WERI-Rb-1 (cell line): ENCODE data around the gene IMPDH2.

ENCODE experiments used
- DNase-seq: peaks from one replicate; pipeline ENCODE4 v3.0.0-alpha.2; 2020
- H3K27ac ChIP-seq: fragments of 250-450 bp; sonication (Bioruptor Pico); 2 replicates; pipeline ENCODE4 v1.5.1; 2020; ENCODE audit warnings: mild to moderate bottlenecking, moderate library complexity
- H3K27me3 ChIP-seq: fragments of 250-450 bp; sonication (Bioruptor Pico); 2 replicates; pipeline ENCODE4 v1.5.1; 2021; ENCODE audit warnings: mild to moderate bottlenecking, low read depth, moderate library complexity; ENCODE audit not compliant: insufficient read depth, severe bottlenecking
- H3K36me3 ChIP-seq: fragments of 250-450 bp; sonication (Bioruptor Pico); 2 replicates; pipeline ENCODE4 v1.5.1; 2020; ENCODE audit warnings: mild to moderate bottlenecking, moderate library complexity
- H3K4me3 ChIP-seq: 2 replicates; pipeline ENCODE4 v1.5.1; 2011; ENCODE audit warnings: low read depth, mild to moderate bottlenecking, control low read depth, low read length
- H3K9me3 ChIP-seq: fragments of 250-450 bp; sonication (Bioruptor Pico); 2 replicates; pipeline ENCODE4 v1.5.1; 2021; ENCODE audit warnings: mild to moderate bottlenecking, moderate library complexity; ENCODE audit not compliant: severe bottlenecking
- TF ChIP-seq, protein P1 (sequence below): IDR thresholded peaks from 2 replicates; pipeline ENCODE4 v1.5.1; 2011; ENCODE audit warnings: low read depth, mild to moderate bottlenecking, control low read depth, inconsistent platforms, low read length

IMPDH2 gene

DNA sequence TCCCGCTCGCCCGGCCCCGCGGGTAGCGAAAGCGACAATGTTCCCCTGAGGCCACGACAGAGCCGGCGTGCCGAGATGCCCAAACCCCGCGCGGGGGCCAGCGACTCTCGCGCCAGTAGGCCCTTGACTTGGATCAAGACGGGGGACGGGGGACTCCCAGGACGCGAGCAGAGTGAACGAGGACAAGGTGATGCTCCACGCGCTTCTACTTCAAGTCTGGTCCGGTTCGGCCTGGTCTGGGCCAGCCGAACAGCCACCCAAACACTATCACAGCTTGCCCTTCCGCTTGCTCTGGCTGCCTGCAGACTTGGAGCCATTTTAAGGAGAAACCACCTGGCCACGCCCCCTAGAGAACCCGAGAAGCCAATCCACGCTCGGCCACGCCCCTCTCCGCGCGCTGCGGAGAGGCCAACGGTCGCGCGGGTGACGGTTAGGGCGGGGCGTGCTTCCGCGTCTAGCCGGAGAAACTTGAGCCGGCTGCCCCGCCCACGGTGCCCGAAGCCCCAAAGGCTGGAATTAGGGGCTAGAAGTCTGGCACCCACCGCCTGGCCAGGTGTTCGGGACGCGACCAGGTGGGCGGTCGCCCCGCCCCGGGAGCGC lies 7.9 kb downstream of the IMPDH2 start:
- TF ChIP-seq, protein P1, sequence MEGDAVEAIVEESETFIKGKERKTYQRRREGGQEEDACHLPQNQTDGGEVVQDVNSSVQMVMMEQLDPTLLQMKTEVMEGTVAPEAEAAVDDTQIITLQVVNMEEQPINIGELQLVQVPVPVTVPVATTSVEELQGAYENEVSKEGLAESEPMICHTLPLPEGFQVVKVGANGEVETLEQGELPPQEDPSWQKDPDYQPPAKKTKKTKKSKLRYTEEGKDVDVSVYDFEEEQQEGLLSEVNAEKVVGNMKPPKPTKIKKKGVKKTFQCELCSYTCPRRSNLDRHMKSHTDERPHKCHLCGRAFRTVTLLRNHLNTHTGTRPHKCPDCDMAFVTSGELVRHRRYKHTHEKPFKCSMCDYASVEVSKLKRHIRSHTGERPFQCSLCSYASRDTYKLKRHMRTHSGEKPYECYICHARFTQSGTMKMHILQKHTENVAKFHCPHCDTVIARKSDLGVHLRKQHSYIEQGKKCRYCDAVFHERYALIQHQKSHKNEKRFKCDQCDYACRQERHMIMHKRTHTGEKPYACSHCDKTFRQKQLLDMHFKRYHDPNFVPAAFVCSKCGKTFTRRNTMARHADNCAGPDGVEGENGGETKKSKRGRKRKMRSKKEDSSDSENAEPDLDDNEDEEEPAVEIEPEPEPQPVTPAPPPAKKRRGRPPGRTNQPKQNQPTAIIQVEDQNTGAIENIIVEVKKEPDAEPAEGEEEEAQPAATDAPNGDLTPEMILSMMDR: no peak
- H3K4me3 ChIP-seq: peak overlapping the region; percentile 75
- no peaks in the 10 kb centered on the region for H3K27me3 ChIP-seq
- DNase-seq: peak; percentile 99
- H3K36me3 ChIP-seq: peaks cover 35% of the 10 kb centered on the region
- no peaks in the 10 kb centered on the region for H3K9me3 ChIP-seq
- peak overlapping the region; percentile 97 for H3K27ac ChIP-seq

DNA sequence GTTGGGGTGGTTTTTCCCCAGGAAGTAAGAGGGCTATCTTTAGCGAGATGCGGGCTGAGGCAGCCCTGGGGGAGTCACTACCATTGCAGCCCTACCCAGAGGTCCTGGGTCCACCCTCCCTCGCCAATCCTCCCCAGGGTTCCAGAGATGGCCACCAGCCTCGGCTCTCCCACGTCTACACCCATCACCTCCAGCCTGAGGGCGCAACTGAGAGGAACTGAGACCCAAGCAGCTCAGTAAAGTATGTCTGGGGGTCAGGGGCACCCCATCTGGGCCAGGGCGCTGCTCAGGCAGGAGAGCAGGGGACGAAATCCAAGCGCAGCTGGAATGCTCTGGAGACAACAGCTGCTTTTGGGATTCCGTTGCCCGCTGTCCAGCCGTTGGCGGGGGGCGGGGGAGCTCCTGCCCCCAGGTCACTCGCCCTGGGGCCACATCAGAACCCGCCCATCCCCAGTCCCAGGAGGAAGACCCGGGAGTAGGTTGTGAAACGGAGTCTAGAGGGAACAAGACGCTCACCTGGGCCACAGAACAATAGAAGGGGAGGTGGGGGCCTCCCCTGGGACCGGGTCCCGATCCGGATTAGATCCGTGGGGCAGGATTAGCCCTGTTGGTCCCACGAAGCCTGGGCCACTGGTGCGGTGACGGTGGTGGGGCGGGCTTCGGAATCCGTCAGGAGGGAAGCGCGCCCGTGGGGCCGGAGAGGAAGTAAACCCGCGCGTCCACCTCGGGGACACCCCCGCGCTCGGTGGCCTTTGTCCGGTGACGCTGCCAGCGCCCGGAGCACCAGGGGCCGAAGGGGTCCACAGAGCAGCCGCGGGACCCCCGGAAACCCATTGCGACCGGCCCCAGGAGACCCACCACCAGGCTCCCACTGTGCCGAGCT lies 8.6 kb downstream of the IMPDH2 start:
- TF ChIP-seq, protein P1: no peak
- DNase-seq: peak; percentile 60

DNA sequence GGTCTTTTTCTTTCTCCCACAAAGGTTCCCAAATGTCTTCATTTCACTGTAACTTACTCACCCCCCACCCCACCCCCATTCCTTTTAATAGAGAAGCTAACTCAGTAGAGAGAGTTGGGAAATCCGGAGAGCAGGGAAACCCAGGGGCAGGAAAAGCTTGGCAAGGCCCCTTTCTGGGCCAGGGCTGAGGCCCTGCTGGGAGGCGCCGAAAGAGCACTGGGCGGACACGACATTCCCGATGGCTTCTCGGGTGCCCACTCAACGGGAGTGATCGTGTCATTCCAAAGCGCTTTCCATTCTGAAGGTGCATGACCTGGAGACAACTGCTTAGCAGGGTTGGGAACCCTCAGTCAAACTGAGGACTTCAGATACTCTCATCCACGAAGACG lies 9.3 kb downstream of the IMPDH2 start:
- Histone ChIP-seq H3K36me3 (peaks cover 35% of the 10 kb centered on the region), H3K27ac (peak overlapping the region; percentile 97), H3K4me3 (peak overlapping the region; percentile 75), H3K27me3 (no peaks in the 10 kb centered on the region), H3K9me3 (no peaks in the 10 kb centered on the region)
- no peak for DNase-seq
- TF ChIP-seq, protein P1: no peak

More for the DNA sequence above, 8.6 kb downstream of the IMPDH2 start:
- H3K36me3 ChIP-seq: peaks cover 35% of the 10 kb centered on the region
- H3K27ac ChIP-seq: peak overlapping the region; percentile 97
- no peaks in the 10 kb centered on the region for H3K9me3 ChIP-seq
- peak overlapping the region; percentile 75 for H3K4me3 ChIP-seq
- no peaks in the 10 kb centered on the region for H3K27me3 ChIP-seq

DNA sequence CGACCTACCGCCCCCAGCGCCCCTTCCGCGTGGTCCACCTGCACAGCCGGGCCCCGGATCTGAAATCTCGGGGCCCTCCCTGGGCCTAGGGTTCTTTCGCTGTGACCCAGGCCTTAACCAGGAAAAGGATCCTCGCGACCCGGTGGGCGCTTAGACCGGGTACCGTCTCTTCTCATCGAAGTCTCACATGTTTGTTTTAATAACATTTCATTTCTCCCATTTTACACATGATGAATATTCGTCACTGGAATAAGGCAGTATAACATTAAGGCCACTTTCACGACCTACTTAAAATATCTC lies 10.5 kb downstream of the IMPDH2 start:
- no peak for DNase-seq
- Histone ChIP-seq H3K27ac (peak overlapping the region; percentile 66), H3K36me3 (peaks cover 35% of the 10 kb centered on the region), H3K4me3 (peak overlapping the region; percentile 74), H3K27me3 (no peaks in the 10 kb centered on the region), H3K9me3 (no peaks in the 10 kb centered on the region)
- TF ChIP-seq, protein P1: no peak

DNA sequence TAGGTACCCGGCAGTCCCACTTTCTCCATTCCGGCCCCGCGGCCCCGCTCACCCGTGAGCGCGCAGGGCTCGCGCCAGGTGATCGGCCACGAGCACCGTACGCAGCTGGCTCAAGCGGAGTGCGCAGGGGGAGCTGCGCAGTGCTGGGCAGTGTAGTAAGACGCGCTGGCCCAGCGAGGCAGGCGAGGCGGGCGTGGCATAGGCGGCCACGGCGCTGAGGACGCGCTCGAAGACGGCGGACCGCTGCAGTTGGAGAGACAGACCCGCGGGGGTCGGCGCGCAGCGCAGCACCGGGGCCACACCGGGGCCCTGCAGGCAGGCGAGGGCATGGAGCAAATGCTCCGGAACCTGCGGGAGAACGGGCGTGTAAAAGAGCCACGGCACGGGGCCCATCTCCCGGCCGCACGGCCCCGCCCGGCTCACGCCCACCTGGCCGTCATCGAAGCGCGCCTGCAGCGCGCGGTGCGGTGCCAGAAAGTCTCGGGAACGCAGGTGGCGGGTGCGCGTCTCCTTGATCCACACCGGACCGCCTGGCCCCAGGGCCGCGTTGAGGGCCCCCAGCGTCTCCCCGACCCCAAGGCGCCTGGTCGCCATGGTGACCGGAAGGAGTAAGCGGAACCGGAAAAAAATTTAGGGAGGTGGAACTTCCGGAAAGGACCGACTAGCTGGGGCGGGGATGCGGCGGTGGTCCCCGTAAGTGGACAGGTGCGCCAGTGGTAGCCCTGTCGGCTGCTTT lies 11.1 kb downstream of the IMPDH2 start, which contains the start of gene DALRD3:
Gene DALRD3, minus strand, starts transcription at position 610 of the 736 bp plus-strand sequence. Its CDS starts 16 bp downstream, at position 594.
- Histone ChIP-seq H3K27ac (peak within 1 kb of the TSS; percentile 66), H3K9me3 (no peaks in the 10 kb centered on the region), H3K27me3 (no peaks in the 10 kb centered on the region), H3K4me3 (peak within 1 kb of the TSS; percentile 74), H3K36me3 (peaks cover 36% of the 10 kb centered on the region)
- peak; percentile 81 for DNase-seq
- TF ChIP-seq, protein P1: no peak
